Mononuclear cell (primary cell): ENCODE results near the gene PAK4. TPM values are rescaled to one million over a fixed set of nuclear protein-coding genes. Genes with fewer than 3 reads are reported as not detected.

ENCODE experiments used
- H3K27me3 ChIP-seq: 2 replicates; pipeline ENCODE4 v1.6.0; 2011; ENCODE audit warnings: low read length, control low read depth; ENCODE audit not compliant: insufficient read depth
- H3K4me1 ChIP-seq: 2 replicates; pipeline ENCODE4 v1.5.1; 2011; ENCODE audit warnings: mild to moderate bottlenecking, low read length, control low read depth; ENCODE audit not compliant: insufficient read depth
- H3K4me3 ChIP-seq: 2 replicates; pipeline ENCODE4 v1.5.1; 2011; ENCODE audit warnings: mild to moderate bottlenecking, low read length, moderate library complexity
- H3K9me3 ChIP-seq: 2 replicates; pipeline ENCODE4 v1.5.1; 2011; ENCODE audit warnings: low read depth, mild to moderate bottlenecking, control low read depth, low read length
- total RNA-seq: library from RNA; depleted of rRNA; stranded (reverse); fragments of >200 nt; gene quantifications from one replicate; pipeline ENCODE4 v1.2.3, GENCODE V29; 2012

The PAK4 gene
- total RNA-seq, 1 donor = 1.5 TPM

GRCh38 chr19:39171479-39172465 lies 46.2 kb downstream of the PAK4 start:
- no peak overlapping the region for H3K4me3 ChIP-seq
- H3K4me1 ChIP-seq = no peaks in the 10 kb centered on the region
- no peaks in the 10 kb centered on the region for H3K27me3 ChIP-seq
- H3K9me3 ChIP-seq = no peaks in the 10 kb centered on the region

GRCh38 chr19:39172700-39173501 lies 47.3 kb downstream of the PAK4 start:
- H3K4me3 ChIP-seq = no peak overlapping the region

DNA sequence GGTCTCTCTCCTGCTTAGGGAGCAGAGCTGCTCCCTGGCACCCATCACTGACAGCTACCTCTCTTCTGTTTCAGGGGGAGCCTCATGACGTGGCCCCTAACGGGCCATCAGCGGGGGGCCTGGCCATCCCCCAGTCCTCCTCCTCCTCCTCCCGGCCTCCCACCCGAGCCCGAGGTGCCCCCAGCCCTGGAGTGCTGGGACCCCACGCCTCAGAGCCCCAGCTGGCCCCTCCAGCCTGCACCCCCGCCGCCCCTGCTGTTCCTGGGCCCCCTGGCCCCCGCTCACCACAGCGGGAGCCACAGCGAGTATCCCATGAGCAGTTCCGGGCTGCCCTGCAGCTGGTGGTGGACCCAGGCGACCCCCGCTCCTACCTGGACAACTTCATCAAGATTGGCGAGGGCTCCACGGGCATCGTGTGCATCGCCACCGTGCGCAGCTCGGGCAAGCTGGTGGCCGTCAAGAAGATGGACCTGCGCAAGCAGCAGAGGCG lies 48.0 kb downstream of the PAK4 start:
- Histone ChIP-seq H3K4me3 (no peak overlapping the region), H3K9me3 (no peaks in the 10 kb centered on the region), H3K27me3 (no peaks in the 10 kb centered on the region), H3K4me1 (no peaks in the 10 kb centered on the region)

More at GRCh38 chr19:39172700-39173501, 47.3 kb downstream of the PAK4 start:
- no peaks in the 10 kb centered on the region for H3K4me1 ChIP-seq
- no peaks in the 10 kb centered on the region for H3K27me3 ChIP-seq
- H3K9me3 ChIP-seq = no peaks in the 10 kb centered on the region

GRCh38 chr19:39174142-39174541 lies 48.6 kb downstream of the PAK4 start:
- Histone ChIP-seq H3K4me1 (no peaks in the 10 kb centered on the region), H3K4me3 (no peak overlapping the region), H3K27me3 (no peaks in the 10 kb centered on the region), H3K9me3 (no peaks in the 10 kb centered on the region)

- H3K9me3 ChIP-seq = no peaks in the 10 kb centered on the region
- no peaks in the 10 kb centered on the region for H3K27me3 ChIP-seq
- H3K4me3 ChIP-seq = no peak overlapping the region
- H3K4me1 ChIP-seq = no peaks in the 10 kb centered on the region
These were observed 49.3 kb downstream of the PAK4 start for GRCh38 chr19:39174558-39175544.

DNA sequence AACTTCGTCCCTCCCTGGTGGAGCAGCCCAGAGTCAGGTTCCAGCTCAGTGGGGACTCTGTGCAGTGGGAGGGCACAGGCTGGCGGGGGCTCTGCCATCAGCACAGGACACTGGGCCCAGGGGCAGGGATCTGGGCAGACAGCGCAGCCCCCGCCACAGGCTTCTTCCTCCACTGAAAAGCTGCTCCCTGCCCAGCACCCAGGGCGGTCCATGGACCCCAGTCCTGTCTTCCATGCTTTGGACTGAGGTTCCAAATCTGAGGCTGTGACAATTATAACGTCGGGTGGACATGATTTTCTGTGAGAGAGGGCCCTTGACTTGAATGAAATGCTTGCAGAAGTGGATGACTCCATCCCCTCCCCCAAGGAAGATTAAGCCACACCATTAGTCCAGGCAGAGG lies 50.0 kb downstream of the PAK4 start:
- H3K9me3 ChIP-seq = no peaks in the 10 kb centered on the region
- no peaks in the 10 kb centered on the region for H3K27me3 ChIP-seq
- no peak overlapping the region for H3K4me3 ChIP-seq
- H3K4me1 ChIP-seq = no peaks in the 10 kb centered on the region

DNA sequence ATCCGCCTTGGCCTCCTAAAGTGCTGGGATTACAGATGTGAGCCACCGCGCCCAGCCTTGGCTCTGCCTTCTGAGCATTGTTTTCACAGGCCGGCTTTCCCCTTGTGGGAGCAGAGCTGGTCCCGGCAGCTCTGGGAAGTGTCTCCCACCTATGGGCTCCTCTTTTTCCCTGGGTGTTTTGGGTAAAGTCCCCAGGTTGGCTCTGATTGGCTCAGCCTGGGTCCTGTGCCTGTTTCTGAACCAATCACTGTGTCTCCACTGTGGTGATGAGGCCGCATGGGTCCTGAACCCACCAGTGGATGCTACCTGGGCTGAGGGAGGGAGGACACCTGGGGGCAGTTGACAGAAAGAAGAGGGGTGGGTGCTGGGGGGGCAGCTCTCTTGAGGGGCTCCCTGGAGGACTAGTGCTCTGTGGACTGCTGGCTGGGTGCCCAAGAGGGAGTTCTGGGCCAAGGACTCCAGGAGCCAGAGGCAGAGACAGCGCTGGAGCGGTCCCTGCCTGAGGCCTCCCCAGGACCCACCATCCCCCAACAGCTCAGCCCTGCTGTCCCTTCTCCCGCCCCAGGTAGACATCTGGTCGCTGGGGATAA lies 51.6 kb downstream of the PAK4 start:
- H3K9me3 ChIP-seq = no peaks in the 10 kb centered on the region
- H3K4me3 ChIP-seq = no peak overlapping the region
- H3K27me3 ChIP-seq = no peaks in the 10 kb centered on the region
- no peaks in the 10 kb centered on the region for H3K4me1 ChIP-seq

- Histone ChIP-seq H3K27me3 (no peaks in the 10 kb centered on the region), H3K4me3 (no peak overlapping the region), H3K9me3 (no peaks in the 10 kb centered on the region), H3K4me1 (no peaks in the 10 kb centered on the region)
These were observed 52.1 kb downstream of the PAK4 start for GRCh38 chr19:39177736-39178135.

GRCh38 chr19:39178296-39179006 lies 52.9 kb downstream of the PAK4 start:
- Histone ChIP-seq H3K27me3 (no peaks in the 10 kb centered on the region), H3K4me1 (no peaks in the 10 kb centered on the region), H3K9me3 (no peaks in the 10 kb centered on the region), H3K4me3 (no peak overlapping the region)

DNA sequence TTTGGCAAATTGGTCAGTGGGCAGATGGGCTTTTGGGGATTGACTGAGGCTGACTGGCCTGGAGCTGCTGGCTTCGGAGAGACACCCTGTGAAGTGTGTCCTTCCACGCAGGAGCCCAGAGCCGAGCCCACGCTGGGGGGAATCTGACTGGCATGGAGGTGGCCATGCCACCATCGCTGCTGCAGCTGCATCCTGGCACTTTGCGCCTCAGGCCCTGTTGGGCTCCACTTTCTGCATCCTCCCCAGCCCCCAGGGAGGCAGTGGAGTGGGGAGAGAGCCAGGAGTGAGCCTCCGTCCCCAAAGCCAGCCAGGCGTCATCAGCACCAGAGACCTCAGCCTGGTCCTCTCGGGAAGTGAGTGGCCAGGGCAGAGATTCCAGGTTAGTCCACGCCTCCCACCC lies 54.2 kb downstream of the PAK4 start:
- Histone ChIP-seq H3K4me1 (no peaks in the 10 kb centered on the region), H3K9me3 (no peaks in the 10 kb centered on the region), H3K4me3 (no peak overlapping the region), H3K27me3 (no peaks in the 10 kb centered on the region)

DNA sequence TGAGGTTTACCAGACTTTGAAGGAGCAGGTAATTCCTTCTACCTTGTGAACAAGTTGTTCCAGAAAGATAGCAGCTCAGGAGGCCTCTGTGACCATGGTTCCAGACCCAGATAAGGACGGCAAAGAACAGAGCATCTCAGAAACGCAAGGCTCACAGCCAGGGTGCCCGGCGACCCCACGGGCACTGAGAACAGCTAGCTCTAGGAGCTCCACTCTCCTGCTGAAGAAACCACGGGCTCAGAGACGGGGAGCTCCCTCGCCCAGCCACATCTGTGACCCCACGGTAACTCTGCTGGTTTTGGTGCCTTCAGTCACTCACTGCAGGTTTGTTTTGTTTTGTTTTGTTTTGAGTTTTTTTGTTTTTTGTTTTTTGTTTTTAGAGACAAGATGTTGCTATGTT lies 55.2 kb downstream of the PAK4 start:
- Histone ChIP-seq H3K9me3 (no peaks in the 10 kb centered on the region), H3K4me3 (no peak overlapping the region), H3K4me1 (no peaks in the 10 kb centered on the region), H3K27me3 (no peaks in the 10 kb centered on the region)

DNA sequence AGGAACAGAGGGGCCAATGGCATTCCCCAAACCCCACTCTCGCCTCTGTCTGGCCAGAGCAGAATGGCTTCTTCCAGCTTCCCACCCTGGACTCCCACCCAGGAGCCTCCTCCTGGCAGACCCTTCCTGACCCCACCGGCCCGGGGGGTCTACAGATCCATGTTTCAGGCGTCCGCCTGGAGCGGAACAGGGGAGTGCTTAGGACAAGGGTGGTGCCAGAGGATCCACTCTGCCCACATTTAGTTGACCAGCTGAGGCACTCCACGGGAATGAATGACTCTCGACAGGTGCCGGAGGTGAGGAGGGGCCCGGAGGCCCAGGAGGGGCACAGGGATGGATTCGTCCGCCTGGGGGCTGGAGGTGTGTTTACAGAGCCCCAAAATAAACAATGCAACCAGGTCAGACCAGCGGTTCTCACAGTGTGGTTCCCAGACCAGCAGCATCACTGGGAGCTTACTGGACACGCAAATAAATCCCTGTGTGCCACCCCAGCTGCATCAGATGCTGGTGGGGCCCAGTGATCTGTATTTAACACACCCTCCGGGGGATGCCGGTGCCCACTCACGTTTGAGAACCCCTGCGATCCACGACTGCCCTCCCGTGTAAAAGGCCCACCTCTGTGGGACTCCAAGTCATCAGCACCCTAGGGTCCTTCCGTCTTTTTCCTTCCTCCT lies 56.1 kb downstream of the PAK4 start:
- Histone ChIP-seq H3K4me3 (no peak overlapping the region), H3K4me1 (no peaks in the 10 kb centered on the region), H3K27me3 (no peaks in the 10 kb centered on the region), H3K9me3 (no peaks in the 10 kb centered on the region)

DNA sequence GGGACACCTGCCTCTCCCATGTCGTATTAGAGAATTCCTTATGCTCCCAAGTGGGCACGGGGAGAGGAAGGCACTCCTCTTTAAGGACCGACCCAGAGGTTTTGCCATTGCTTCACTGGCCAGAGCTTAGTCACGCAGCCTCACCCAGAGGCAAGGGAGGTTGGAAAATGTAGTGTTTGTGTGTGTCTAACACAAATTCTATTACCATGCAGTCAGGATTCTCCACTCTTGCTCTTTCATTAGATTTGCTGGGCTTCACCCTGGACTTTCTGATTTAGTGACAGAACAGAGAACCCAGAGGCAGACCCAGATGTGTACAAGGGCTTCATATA lies 56.6 kb downstream of the PAK4 start:
- Histone ChIP-seq H3K9me3 (no peaks in the 10 kb centered on the region), H3K4me3 (no peak overlapping the region), H3K27me3 (no peaks in the 10 kb centered on the region), H3K4me1 (no peaks in the 10 kb centered on the region)
